NK-92 treated with Interleukin-12 subunit alpha and Interleukin-12 subunit beta, amount 100 ng/mL, for 24 hours (cell line): ENCODE results near the gene CHIT1.
"Not testable (repeated sequence)": the region's sequence is repeated elsewhere in the genome, so short reads cannot be mapped to it uniquely, and the experiment has no call there.

ENCODE experiments used
- DNase-seq: peaks from one replicate; lab custom pipeline; 2025; lab: John Stamatoyannopoulos, UW

CHIT1 gene

DNA sequence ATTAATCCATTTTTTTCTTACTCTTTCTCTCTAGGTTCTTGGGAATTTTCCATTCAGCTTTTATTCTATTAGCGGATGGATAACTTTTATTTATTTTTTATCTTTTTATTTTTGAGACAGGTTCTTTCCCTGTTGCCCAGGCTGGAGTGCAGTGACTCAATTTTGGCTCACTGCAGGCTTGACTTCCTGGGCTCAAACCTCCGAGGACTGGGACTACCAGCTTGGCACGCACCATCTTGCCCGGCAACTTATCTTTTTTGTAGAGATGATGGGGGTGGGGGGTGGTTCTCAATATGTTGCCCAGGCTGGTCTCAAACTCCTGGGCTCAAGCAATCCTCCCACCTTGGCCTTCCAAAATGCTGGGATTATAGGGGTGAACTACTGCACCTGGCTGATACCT is 36.1 kb upstream of the CHIT1 start:
- no peak for DNase-seq

DNA sequence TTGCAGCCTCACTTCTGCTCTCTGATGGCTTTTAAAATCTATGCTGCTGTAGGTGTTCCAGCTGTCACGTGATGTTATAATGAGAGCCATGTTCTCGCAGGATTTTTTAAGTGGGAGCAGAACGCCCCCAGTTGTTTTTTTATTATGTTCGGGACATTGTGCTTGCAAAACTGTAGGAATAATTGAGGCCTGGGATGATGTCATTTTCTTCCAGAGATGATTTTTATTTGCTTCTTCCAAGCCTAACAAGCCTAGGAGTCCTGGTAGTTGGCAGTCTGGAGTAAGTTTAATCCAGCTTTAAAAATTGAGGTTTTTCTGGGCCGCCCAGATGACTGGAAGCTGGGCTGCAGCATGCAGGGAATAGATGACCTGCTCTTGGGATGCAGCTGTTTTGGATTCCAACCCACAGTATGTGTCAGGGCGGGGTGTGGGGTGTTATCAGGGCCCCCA is 34.6 kb upstream of the CHIT1 start:
- DNase-seq = no peak

DNA sequence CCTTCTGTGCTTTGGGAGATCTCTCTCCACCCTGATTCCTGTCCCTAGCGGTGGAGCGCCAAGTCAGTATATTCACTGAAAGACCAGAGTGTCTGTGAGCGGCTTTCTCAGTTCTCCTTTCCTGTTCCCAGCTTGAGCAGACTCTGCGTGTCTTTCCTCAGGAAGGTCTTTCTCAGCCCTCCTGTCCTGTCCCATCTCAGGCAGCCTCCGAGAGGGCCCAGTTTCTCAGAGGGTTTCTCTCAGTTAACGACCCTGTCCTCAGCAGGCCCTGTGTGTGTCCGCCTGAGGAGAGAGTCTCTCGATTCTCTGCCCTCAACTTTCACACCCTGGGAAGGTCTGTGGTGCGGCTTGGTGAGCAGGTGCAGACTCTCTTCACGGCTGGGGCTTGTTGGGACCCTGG is 34.0 kb upstream of the CHIT1 start:
- no peak for DNase-seq

DNA sequence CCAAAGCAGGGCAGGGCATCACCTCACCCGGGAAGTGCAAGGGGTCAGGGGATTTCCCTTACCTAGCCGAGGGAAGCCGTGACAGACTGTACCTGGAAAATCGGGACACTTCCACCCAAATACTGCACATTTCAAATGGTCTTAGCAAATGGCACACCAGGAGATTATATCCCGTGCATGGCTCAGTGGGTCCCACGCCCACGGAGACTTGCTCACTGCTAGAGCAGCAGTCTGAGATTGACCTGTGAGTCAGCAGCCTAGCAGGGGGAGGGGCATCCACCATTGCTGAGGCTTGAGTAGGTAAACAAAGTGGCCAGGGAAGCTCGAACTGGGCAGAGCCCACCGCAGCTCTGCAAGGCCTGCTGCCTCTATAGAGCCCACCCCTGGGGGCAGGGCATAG is 27.2 kb upstream of the CHIT1 start:
- peak; percentile 29 for DNase-seq

DNA sequence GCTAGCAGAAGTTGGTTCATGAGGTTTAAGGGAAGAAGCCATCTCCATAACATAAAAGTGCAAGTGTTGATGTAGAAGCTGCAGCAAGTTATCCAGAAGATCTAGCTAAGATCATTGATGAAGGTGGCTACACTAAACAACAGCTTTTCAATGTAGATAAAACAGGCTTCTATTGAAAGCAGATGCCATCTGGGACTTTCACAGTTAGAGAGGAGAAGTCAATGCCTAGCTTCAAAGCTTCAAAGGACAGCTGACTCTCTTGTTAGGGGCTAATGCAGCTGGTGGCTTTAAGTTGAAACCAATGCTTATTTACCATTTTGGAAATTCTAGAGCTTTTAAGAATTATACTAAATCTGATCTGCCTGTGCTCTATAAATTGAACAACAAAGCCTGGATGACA is 25.3 kb upstream of the CHIT1 start:
- not testable (repeated sequence) for DNase-seq

DNA sequence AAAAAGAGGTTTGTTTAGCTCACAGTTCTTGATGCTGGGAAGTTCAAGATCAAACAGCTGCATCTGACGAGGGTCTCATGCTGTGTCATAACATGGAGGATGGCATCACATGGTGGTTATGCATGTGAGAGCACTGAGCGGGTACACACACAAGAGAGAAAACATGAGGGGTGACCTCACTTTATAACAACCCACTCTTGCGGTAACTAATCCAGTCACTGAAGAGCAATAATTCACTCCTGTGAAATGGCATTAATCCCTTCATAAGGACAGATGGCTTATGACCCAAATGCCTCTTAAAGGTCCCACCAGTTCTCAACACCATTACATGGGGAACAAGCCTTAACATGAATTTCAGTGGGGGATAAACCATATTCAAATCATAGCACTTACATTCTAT is 23.2 kb upstream of the CHIT1 start:
- no peak for DNase-seq

DNA sequence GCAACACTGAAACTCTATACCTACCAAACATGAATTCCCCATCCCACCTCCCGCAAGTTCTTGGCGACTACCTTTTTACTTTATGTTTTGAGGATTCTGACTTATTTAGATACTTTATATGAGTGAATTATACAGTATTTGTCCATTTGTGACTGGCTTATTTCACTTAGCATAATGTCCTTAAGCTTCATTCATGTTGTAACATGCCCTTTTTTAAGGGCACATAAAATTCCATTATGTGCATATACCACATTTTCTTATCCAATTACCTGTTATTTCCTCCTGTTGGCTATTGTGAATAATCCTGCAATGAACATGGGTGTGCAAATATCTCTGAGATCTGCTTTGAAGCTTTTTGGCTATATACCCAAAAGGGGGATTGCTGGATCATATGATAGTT is 22.0 kb upstream of the CHIT1 start:
- DNase-seq = no peak

DNA sequence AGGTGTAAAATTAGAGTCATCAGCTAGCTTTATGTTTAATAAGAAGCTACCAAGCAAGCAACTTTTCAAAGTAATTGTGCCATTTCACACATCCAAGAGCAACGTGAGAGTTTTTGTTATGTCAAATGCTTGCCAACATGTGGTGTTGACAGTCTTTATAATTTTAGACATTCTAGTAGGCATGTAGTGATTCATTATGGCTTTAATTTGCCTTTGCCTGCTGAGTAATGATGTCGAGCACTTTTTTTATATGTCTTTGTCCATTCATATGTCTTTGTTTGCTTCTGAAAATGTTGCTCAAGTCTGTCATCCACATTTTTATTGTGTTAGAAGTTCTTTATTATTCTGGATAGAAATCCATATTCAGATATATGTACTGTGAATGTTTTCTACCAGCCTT is 21.4 kb upstream of the CHIT1 start:
- no peak for DNase-seq

DNA sequence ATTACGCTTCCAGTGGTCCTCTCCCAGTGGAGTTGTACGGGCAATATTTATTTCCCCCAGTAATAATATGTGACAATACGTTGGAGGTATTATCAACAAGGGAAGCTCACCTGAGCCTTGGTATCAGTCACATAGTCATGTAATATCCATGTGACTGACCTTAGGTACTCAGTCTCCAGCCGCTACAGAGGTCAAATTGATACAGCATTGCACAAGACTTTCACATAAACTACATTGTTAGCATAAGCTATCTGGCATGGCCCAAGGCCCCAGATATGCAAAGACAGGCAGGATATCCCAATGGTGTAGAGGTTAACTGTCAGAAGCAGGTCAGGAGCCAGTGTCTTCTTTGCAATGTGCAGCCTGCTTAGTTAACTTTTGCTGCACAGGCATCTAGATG is 15.3 kb upstream of the CHIT1 start:
- DNase-seq = no peak

DNA sequence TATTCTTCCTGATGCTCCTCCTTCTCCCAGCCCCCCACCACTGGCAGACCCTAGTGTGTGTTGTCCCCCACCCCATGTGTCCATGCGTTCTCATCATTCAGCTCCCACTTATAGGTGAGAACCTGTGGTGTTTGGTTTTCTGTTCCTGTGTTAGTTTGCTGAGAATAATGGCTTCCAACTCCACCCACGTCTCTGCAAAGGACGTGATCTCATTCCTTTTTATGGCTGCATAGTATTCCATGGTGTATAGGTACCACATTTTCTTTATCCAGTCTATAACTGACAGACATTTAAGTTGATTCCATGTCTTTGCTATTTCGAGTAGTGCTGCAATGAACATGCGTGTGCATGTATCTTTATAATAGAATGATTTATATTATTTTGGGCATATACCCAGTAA is 12.2 kb upstream of the CHIT1 start:
- DNase-seq = not testable (repeated sequence)

DNA sequence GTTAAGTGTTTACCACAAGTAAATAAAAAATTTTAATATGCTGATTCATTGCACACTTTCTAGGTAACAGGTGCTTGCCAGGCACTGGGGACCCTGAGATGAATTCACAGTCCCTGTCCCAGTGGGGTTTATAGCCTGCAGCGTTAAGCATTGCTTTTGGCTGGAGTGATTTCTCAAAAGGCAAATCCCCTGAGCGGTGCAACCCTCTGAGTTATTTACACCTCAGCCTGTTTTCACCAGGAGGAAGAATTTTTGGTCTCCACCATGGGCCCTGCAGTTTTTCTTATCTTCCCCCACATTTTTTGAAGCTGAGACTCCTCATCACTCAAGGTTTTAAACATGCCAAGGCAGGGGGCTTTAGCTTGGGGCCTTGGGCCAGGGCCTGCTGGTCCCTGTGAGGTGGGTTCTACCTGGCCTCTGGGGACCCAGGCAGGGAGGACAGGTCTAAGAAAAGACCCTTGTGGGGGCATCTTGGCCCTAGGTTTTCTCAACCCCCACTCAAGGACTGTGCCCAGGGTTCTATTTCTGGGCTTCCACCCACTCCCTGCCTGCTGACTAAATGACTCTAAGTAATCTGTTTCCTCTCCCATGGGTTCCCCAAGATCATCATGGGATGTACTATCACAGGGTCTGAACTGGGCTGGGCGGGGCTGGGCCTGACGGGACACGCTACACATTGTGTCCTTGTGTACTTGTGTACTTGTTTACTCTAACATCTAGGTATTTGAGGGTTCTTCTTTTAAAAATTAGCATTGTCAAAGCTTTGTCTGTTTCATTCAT is 10.2 kb upstream of the CHIT1 start:
- DNase-seq = no peak

DNA sequence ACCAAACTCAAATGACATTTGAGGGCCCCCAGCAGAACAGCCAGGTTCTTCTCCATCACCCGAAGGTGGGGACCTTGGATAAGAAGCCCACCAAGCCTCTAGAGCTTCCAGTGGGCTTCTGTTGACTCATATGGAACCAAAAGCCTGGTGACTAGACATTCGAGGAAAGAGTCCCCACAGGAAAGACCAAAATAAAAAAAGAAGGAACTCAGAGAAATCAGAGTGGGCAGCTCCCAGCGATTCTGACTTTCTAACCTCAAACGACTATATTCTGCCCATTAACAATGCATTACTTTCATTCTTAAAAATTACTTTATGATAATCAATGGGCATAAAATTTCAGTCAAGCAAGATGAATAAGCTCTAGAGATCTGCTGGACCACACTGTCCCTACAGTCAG is 9.6 kb upstream of the CHIT1 start:
- no peak for DNase-seq

DNA sequence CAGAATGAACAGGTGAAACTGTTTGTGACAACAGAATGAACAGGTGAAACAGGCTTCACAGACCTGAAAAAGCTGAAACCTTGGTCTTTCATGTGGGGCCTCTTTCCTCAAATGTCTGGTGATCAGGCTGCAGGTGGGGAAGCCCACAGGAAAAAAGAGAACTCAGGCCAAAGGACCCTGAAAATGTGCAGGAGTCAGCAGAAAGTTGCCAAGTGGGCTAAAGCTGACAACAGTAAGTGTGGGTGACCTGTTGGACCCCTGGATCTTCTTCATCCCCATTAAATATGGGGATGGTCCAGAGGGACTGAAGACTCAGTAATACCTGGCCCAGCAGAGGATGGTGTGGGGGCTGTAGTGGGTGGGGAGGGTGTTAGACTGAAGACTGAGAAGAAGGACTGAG is 9.1 kb upstream of the CHIT1 start:
- no peak for DNase-seq

DNA sequence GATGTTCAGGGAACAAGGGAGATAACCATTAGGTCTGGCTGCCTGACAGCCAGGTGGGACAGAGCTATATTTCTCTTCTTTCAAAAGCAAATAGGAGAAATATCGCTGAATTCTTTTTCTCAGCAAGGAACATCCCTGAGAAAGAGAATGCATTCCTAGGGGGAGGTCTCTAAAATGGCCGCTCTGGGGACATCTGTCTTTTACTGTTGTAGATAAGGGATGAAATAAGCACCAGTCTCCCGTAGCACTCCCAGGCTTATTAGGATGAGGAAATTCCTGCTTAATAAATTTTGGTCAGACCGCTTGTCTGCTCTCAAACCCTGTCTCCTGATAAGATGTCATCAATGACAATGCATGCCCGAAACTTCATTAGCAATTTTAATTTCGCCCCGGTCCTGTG is 5.4 kb upstream of the CHIT1 start:
- DNase-seq = not testable (repeated sequence)

DNA sequence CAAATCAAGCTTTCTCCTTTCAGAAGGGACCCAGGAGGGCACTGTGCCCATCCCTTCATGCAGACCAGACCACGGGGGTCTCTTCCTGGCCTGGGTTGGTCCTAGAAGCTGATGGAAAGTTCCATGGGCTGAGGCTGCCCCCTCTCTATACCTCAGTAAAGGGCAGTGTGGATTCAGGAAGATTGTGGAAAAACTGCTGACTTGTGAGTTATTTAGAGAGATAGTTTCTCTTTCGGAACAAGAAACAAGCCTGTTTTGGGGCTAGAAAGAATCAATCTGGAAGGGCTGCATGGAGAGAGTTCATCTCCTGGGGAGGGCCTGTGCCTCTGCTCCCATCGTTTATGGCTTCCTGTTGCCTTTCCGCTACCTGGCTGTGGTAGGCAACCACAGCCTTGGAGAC is 803 bp downstream of the CHIT1 start:
- no peak for DNase-seq

DNA sequence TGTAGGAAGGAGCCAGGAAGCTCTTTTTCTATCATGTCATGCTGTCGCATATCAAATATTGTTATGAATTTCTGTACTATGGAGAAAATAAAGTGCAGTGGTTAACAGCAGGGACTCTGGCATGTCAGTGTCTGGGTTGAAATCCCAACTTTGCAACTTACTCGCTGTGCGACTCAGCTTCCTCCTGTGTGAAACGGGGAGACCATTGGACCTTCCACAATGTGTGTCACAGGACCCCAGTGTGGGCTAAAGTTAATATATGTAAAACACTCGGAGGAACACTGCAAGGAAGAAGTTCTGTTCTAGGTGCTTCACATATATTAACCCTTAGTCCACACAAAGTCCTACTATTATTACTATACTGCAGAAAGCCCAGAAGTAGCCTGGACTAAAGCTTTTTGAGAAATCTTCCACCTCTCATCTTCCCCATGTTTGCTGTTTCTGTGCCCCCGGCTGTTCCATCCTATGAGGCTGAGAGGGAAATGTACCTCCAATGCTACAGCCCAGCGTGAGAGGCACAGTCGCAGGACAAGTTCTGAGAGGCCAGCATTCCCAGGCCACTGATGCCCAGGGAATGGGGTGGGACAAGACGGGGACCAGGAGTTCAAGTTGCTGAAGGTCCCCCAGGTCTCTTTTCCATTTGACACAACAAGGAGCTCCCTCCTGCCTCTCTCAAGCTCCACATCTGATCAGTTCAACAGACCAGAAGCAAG is 1.9 kb downstream of the CHIT1 start:
- no peak for DNase-seq

DNA sequence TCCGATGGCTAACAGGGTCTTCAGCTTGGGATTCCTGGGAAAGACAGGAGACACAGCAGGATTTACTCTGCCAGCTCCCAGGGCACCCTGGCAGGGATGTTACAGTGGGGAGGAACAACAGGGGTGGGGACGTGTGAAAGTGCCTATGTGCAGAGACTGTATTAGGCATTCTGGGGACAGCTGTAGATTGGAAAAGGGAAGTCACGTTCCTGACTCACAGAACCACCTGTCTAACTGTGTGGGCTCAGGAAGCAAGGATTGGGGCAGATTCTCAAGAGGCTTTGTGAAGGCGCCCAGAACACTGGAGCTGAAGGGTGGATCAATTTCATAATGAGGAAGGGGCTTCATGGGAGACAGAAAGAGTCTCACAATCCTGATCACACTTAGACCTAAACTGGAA is 4.4 kb downstream of the CHIT1 start:
- no peak for DNase-seq

DNA sequence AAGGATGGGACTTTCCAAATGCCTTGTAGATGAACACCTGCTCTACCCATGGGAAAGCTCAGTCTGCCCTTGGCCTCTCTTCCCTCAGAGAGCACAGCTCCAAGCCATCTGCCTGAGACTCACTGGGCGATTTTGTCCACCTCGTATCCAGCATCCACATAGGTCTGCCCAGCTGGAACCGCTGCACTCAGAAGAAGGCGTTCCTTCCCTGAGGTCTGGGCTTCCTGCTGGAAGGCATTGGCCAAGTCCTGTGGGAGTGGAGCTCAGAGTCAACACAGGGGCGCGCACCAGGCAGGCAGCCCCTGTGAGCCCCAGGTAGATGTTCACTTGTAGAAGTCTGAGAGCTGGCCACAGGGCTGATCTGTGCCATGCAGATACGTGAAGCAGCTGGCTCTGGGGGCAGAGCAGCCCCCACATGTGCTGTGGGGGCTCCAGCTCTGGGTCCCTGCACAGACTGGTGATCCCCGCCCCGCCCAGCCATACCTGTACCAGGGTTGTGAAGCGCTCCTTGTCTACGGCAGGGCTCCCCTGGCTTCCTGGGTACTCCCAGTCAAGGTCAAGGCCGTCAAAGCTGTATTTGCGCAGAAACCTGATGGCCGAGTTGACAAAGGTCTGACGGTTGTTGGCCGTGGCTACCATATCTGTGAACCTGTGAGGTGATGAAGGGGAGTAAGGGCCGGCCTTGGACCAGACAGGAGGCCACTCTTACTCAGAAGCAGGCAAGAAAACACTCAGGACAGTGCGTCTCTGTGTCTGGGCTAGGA is 6.3 kb downstream of the CHIT1 start:
- DNase-seq = no peak

DNA sequence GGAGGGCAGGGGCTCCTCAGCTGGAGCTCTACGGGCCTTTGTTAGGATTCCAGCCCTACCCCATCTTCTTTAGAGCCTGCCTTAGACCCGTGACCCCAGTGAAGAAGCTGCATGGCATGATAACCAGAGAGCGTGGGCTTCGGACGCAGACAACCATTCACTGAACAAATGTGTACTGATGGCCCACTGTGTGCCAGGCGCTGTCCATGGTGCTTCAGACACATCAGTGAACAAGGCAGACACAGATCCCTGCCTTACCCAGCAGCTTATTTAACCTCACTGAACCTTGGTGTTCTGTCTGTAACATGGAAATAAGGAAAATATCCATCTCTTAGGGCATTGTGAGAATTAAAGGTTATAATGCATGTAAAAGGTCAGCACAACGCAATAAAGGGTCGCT is 9.5 kb downstream of the CHIT1 start:
- DNase-seq = no peak

DNA sequence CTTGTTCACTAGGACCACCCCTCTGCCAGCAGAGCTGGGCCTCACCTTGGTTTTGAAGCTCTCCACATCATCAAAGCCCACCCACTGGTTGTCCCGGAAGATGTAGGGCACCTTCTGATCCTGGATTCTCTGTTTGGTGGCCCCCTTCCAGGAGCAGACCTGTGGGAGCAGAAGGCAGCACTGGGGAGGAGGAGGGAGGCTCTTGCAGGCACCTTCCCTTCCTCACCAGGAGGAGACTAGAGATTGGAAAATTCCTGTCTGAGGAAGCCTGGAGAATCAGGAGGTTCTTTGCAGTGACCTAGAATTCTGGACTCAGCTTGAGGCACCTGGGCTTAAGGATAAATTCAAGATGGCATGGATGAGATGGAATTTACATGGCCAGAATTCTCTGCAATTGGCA is 10.3 kb downstream of the CHIT1 start:
- no peak for DNase-seq

DNA sequence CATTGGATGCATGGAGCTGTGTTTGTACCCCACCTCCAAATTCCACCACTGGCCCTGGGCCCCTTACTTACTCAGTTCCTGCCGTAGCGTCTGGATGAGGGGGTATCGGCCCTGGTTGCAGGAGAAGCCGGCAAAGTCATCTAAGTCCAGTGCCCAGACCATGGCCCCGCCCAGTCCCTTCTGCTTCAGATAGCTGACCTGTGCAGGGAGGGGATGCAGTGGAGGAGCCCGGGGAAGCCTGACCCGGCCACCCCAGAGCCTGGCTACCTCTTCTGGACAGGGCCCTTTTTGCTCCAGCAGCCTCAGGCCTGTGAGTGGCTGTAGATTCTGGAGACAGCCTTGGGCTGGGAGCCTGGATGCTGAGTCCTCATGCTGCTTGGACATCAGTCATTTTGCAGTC is 11.8 kb downstream of the CHIT1 start:
- no peak for DNase-seq

DNA sequence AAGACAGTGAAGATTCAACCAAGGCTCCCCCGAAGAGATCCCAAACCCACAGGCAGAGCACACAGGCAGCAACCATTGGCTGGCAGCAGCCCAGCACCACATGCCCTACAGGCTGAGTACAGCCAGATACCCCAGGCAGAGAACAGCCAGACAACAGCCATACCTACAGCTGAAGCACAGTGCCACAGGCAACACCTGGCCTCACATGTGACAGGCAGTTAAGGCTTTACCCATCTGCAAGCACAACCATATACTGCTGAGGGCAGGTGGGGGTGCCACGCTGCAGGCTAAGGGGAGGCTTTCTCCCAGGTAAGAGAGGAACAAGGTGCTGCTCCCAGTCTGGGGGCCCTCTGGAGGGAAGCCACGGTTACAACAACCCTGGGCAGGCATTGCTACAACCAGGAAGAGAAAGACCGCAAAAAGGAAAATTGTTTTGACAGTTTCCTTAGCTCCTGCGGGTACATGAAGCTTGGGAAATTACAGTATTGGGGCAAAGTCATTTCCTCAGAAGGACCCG is 12.3 kb downstream of the CHIT1 start:
- DNase-seq = no peak
